ENCODE results near the gene SCARF2. TPM values are rescaled to one million over a fixed set of nuclear protein-coding genes. Genes with fewer than 3 reads are reported as not detected.
"Not testable (repeated sequence)": the region's sequence is repeated elsewhere in the genome, so short reads cannot be mapped to it uniquely, and the experiment has no call there.

The SCARF2 gene
- 30.6 TPM for total RNA-seq

- intact Hi-C loops (cut with DNase I) = no loop called here
- DNase-seq (ENCODE audit: low spot score) (peak; percentile 86), ATAC-seq (peak; percentile 74)
These were observed at the start of gene SCARF2 for GRCh38 chr22:20437613-20438426. Gene SCARF2 (minus strand): TSS chr22:20437825. CDS start chr22:20437754, 71 bp downstream.

- ATAC-seq = no peak
- intact Hi-C loops (cut with DNase I) = no loop called here
- DNase-seq (ENCODE audit: low spot score) = no peak
These were observed 48.6 kb upstream of the SCARF2 start for GRCh38 chr22:20486229-20486628.

- DNase-seq (ENCODE audit: low spot score) (no peak), ATAC-seq (no peak)
- intact Hi-C loops (cut with DNase I) = no loop called here
These were observed 47.5 kb upstream of the SCARF2 start for GRCh38 chr22:20484948-20485683.

GRCh38 chr22:20483771-20484170 is 46.1 kb upstream of the SCARF2 start:
- DNase-seq (ENCODE audit: low spot score) (no peak), ATAC-seq (no peak)
- intact Hi-C loops (cut with DNase I) = no loop called here

GRCh38 chr22:20483143-20483506 is 45.5 kb upstream of the SCARF2 start:
- ATAC-seq; DNase-seq (ENCODE audit: low spot score); intact Hi-C loops (cut with DNase I): not testable (repeated sequence)

GRCh38 chr22:20479612-20480196 is 42.1 kb upstream of the SCARF2 start:
- DNase-seq (ENCODE audit: low spot score) = no peak
- intact Hi-C loops (cut with DNase I) = no loop called here
- no peak for ATAC-seq

GRCh38 chr22:20478059-20478458 is 40.4 kb upstream of the SCARF2 start:
- DNase-seq (ENCODE audit: low spot score); intact Hi-C loops (cut with DNase I); ATAC-seq: not testable (repeated sequence)

- DNase-seq (ENCODE audit: low spot score); intact Hi-C loops (cut with DNase I); ATAC-seq: not testable (repeated sequence)
These were observed 37.9 kb upstream of the SCARF2 start for GRCh38 chr22:20475569-20475968.

- DNase-seq (ENCODE audit: low spot score) (no peak), ATAC-seq (no peak)
- intact Hi-C loops (cut with DNase I) = no loop called here
These were observed 37.5 kb upstream of the SCARF2 start for GRCh38 chr22:20475115-20475436.

- intact Hi-C loops (cut with DNase I) = no loop called here
- ATAC-seq (no peak), DNase-seq (ENCODE audit: low spot score) (no peak)
These were observed 35.2 kb upstream of the SCARF2 start for GRCh38 chr22:20472629-20473442.

GRCh38 chr22:20471126-20471833 is 33.7 kb upstream of the SCARF2 start:
- no peak for ATAC-seq
- intact Hi-C loops (cut with DNase I) = no loop called here

GRCh38 chr22:20470525-20470924 is 32.9 kb upstream of the SCARF2 start:
- DNase-seq (ENCODE audit: low spot score); ATAC-seq; intact Hi-C loops (cut with DNase I): not testable (repeated sequence)

More at GRCh38 chr22:20471126-20471833, 33.7 kb upstream of the SCARF2 start:
- no peak for DNase-seq (ENCODE audit: low spot score)

- ATAC-seq (no peak), DNase-seq (ENCODE audit: low spot score) (no peak)
- intact Hi-C loops (cut with DNase I) = no loop called here
These were observed 31.7 kb upstream of the SCARF2 start for GRCh38 chr22:20469110-20469868.

GRCh38 chr22:20466659-20467379 is 29.2 kb upstream of the SCARF2 start:
- DNase-seq (ENCODE audit: low spot score) (no peak), ATAC-seq (no peak)
- intact Hi-C loops (cut with DNase I) = no loop called here

GRCh38 chr22:20465759-20466077 is 28.1 kb upstream of the SCARF2 start:
- intact Hi-C loops (cut with DNase I) = no loop called here
- DNase-seq (ENCODE audit: low spot score) (no peak), ATAC-seq (no peak)

- intact Hi-C loops (cut with DNase I) = no loop called here
- DNase-seq (ENCODE audit: low spot score) = no peak
- no peak for ATAC-seq
These were observed 27.5 kb upstream of the SCARF2 start for GRCh38 chr22:20464912-20465758.

Measured in sciatic nerve (tissue), 2 donors.